Mesendoderm (in vitro differentiated cells): ENCODE measurements around the gene NLRC5.

Experiments used
- DNase-seq: peaks from one replicate; pipeline ENCODE4 v3.0.0; 2013
- H2AK5ac ChIP-seq: 2 replicates; pipeline ENCODE4 v1.6.1; 2013; ENCODE audit warnings: low read length, inconsistent platforms
- H2BK120ac ChIP-seq: 2 replicates; pipeline ENCODE4 v1.6.1; 2013; ENCODE audit warnings: low read depth, mild to moderate bottlenecking, low read length, moderate library complexity, mixed read lengths
- H2BK15ac ChIP-seq: replicated peaks from 2 replicates; pipeline ENCODE4 v1.6.1; 2013; ENCODE audit warnings: low read depth, mild to moderate bottlenecking, moderate library complexity
- H2BK5ac ChIP-seq: 2 replicates; pipeline ENCODE4 v1.6.1; 2013; ENCODE audit warnings: low read length, inconsistent platforms
- H3K18ac ChIP-seq: 2 replicates; pipeline ENCODE4 v1.6.1; 2013; ENCODE audit warnings: mild to moderate bottlenecking, low read length, mixed read lengths
- H3K23ac ChIP-seq: one replicate; pipeline ENCODE4 v1.6.1; 2013; ENCODE audit warnings: low read length
- H3K27ac ChIP-seq: 2 replicates; pipeline ENCODE4 v1.5.1; 2013; ENCODE audit warnings: low read depth, mild to moderate bottlenecking, inconsistent platforms, low read length, moderate library complexity
- H3K27me3 ChIP-seq: 2 replicates; pipeline ENCODE4 v1.6.1; 2013; ENCODE audit warnings: low read length, control low read depth, mild to moderate bottlenecking, inconsistent platforms; ENCODE audit not compliant: insufficient read depth, poor library complexity
- H3K36me3 ChIP-seq: 2 replicates; pipeline ENCODE4 v1.6.1; 2013; ENCODE audit warnings: low read length, inconsistent platforms; ENCODE audit not compliant: control insufficient read depth, insufficient read depth
- H3K4ac ChIP-seq: one replicate; pipeline ENCODE4 v1.6.1; 2013; ENCODE audit warnings: low read depth, mild to moderate bottlenecking, low read length, moderate library complexity
- H3K4me1 ChIP-seq: 2 replicates; pipeline ENCODE4 v1.6.1; 2013; ENCODE audit warnings: low read depth, low read length, inconsistent platforms; ENCODE audit not compliant: control insufficient read depth
- H3K4me2 ChIP-seq: 2 replicates; pipeline ENCODE4 v1.6.1; 2013; ENCODE audit warnings: low read length
- H3K4me3 ChIP-seq: 2 replicates; pipeline ENCODE4 v1.5.1; 2013; ENCODE audit warnings: mild to moderate bottlenecking, low read length
- H3K56ac ChIP-seq: one replicate; pipeline ENCODE4 v1.6.1; 2013; ENCODE audit warnings: low read length
- H3K79me1 ChIP-seq: 2 replicates; pipeline ENCODE4 v1.6.1; 2013; ENCODE audit warnings: low read length, inconsistent platforms
- H3K79me2 ChIP-seq: 2 replicates; pipeline ENCODE4 v1.6.1; 2013; ENCODE audit warnings: mild to moderate bottlenecking, low read length; ENCODE audit not compliant: control insufficient read depth, insufficient read depth
- H3K9ac ChIP-seq: 2 replicates; pipeline ENCODE4 v1.6.1; 2013; ENCODE audit warnings: low read length, inconsistent platforms
- H4K5ac ChIP-seq: one replicate; pipeline ENCODE4 v1.6.1; 2013; ENCODE audit warnings: low read length
- H4K8ac ChIP-seq: one replicate; pipeline ENCODE4 v1.6.1; 2013; ENCODE audit warnings: low read depth, mild to moderate bottlenecking, control low read depth, low read length, moderate library complexity
- WGBS: extraction: QIAGEN DNeasy Blood & Tissue Kit; methylation state at CpG from one replicate; pipeline ENCODE4 v1.1.7; 2013; ENCODE audit warnings: low lambda C conversion rate, missing lambda C conversion rate; ENCODE audit not compliant: insufficient coverage; ENCODE audit errors: extremely low coverage; 5-methylcytosine and 5-hydroxymethylcytosine counted together

NLRC5 gene

DNA sequence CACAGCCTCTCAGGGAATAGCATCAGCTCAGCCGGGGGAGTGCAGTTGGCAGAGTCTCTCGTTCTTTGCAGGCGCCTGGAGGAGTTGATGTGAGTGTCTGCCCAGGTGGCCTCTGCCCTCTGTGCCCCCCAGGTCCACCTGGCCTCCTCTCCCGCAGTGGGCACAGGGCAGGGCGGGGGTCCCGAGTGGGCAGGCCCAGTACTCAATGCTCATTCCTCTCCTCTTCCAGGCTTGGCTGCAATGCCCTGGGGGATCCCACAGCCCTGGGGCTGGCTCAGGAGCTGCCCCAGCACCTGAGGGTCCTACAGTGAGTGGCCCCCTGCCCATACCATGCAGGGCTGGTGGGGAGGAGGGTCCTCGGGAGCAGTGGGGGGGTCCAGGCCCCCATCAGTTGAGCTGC is 88.4 kb downstream of the NLRC5 start:
- no peak overlapping the region for H4K8ac ChIP-seq
- H3K36me3 ChIP-seq = no peaks in the 10 kb centered on the region
- H2AK5ac ChIP-seq = no peak overlapping the region
- no peak overlapping the region for H3K4ac ChIP-seq
- H3K4me2 ChIP-seq = no peak overlapping the region
- H3K4me1 ChIP-seq = no peaks in the 10 kb centered on the region
- no peak overlapping the region for H2BK5ac ChIP-seq
- no peak overlapping the region for H3K56ac ChIP-seq
- H3K27ac ChIP-seq = no peak overlapping the region
- no peak overlapping the region for H3K9ac ChIP-seq
- H3K23ac ChIP-seq = no peak overlapping the region
- H2BK15ac ChIP-seq = no peak overlapping the region
- DNase-seq = no peak
- H3K18ac ChIP-seq = no peak overlapping the region
- H3K27me3 ChIP-seq = no peaks in the 10 kb centered on the region
- WGBS = no CpG with 5 or more reads among the region's 7 CpGs
- H3K4me3 ChIP-seq = no peak overlapping the region
- no peak overlapping the region for H2BK120ac ChIP-seq
- no peaks in the 10 kb centered on the region for H3K79me2 ChIP-seq
- no peak overlapping the region for H4K5ac ChIP-seq
- no peaks in the 10 kb centered on the region for H3K79me1 ChIP-seq

DNA sequence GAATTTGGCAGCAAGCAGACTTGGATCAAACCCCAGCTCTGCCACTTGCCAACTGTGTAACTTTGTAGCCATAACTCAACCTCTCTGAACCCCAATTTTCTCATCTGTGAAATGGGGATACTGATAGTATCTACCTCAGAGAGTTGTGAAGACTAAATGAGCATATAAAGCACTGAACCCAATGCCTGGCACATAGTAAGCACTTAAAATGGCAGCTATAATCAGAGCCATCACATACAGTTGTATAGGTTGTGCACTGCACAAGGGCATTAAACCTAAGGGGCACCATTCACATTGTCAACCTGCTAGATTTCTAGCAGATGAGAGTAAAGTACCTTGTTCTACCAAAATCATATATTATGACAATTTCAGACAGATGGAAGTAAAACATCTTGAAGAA is 92.4 kb downstream of the NLRC5 start:
- Histone ChIP-seq H4K8ac (no peak overlapping the region), H3K79me2 (no peaks in the 10 kb centered on the region), H2AK5ac (no peak overlapping the region), H3K36me3 (no peaks in the 10 kb centered on the region), H3K4me1 (no peaks in the 10 kb centered on the region), H3K4me2 (no peak overlapping the region), H2BK15ac (no peak overlapping the region), H3K4me3 (no peak overlapping the region), H3K4ac (no peak overlapping the region), H3K23ac (no peak overlapping the region), H3K27ac (no peak overlapping the region), H3K18ac (no peak overlapping the region), H3K79me1 (no peaks in the 10 kb centered on the region), H3K9ac (no peak overlapping the region), H3K27me3 (no peaks in the 10 kb centered on the region), H2BK5ac (no peak overlapping the region), H4K5ac (no peak overlapping the region), H2BK120ac (no peak overlapping the region), H3K56ac (no peak overlapping the region)
- no peak for DNase-seq

DNA sequence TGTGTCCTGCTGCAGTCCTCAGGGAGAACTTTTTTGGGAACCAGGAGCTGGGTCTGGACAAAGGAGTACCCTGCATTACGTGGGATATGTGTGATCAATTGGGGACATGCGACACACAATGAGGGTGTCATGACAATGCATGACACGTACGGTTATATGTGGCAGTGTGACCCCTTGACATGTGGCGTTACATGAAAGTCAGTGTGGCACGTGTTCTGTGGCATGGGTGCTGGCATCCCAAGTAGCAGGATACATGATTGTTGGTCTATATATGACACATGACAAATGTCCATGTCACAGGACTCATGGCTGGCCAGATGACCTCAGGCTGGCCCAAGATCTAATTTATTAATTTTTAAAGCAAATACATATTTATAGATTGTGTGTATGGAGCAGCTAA is 93.3 kb downstream of the NLRC5 start:
- H3K23ac ChIP-seq = no peak overlapping the region
- no peaks in the 10 kb centered on the region for H3K27me3 ChIP-seq
- H3K56ac ChIP-seq = no peak overlapping the region
- no peak overlapping the region for H3K18ac ChIP-seq
- H3K79me1 ChIP-seq = no peaks in the 10 kb centered on the region
- no peak overlapping the region for H3K4me3 ChIP-seq
- WGBS = no CpG with 5 or more reads among the region's 6 CpGs
- no peak overlapping the region for H2BK15ac ChIP-seq
- H4K5ac ChIP-seq = no peak overlapping the region
- H2BK120ac ChIP-seq = no peak overlapping the region
- no peak overlapping the region for H3K4me2 ChIP-seq
- H3K27ac ChIP-seq = no peak overlapping the region
- H3K79me2 ChIP-seq = no peaks in the 10 kb centered on the region
- no peak overlapping the region for H3K4ac ChIP-seq
- no peak overlapping the region for H2AK5ac ChIP-seq
- no peak overlapping the region for H4K8ac ChIP-seq
- H2BK5ac ChIP-seq = no peak overlapping the region
- no peaks in the 10 kb centered on the region for H3K4me1 ChIP-seq
- no peaks in the 10 kb centered on the region for H3K36me3 ChIP-seq
- DNase-seq = no peak
- no peak overlapping the region for H3K9ac ChIP-seq

DNA sequence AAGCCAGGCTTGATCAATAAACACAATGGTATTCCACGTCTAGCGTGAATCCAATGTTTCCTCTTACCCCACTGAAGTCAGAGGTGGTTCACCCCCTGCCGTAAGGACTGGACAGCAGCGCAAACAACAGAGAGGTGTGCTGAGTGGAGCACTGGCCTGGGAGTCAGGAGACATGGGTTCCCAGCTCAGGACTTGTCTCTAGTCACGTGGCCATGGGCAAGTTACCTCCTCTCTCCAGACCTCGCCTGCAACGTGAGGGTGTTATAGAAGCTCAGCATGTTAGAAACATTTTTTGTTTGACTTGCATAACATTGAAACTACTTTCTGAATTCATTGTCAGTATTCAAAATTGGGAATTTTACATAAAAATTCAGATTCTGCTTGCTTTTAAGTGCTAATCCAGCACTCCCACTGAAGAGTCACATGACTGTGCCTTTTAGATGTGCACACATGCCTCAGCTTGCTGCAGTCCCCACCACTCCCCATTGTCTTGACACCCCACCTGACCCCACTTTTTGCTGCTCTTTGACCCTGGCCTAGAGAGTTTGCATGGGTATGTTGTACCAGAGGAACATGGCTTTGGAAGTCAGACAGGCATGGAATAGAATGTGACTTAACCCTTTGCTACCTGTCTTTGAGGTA is 94.2 kb downstream of the NLRC5 start:
- Histone ChIP-seq H4K8ac (no peak overlapping the region), H3K4me2 (no peak overlapping the region), H3K4me1 (no peaks in the 10 kb centered on the region), H3K27ac (no peak overlapping the region), H3K4me3 (no peak overlapping the region), H3K9ac (no peak overlapping the region), H2BK15ac (no peak overlapping the region), H3K23ac (no peak overlapping the region), H3K27me3 (no peaks in the 10 kb centered on the region), H2BK5ac (no peak overlapping the region), H3K4ac (no peak overlapping the region), H3K79me2 (no peaks in the 10 kb centered on the region), H3K18ac (no peak overlapping the region), H3K79me1 (no peaks in the 10 kb centered on the region), H3K56ac (no peak overlapping the region), H3K36me3 (no peaks in the 10 kb centered on the region), H4K5ac (no peak overlapping the region), H2AK5ac (no peak overlapping the region), H2BK120ac (no peak overlapping the region)
- no CpG with 5 or more reads among the region's 7 CpGs for WGBS
- no peak for DNase-seq

DNA sequence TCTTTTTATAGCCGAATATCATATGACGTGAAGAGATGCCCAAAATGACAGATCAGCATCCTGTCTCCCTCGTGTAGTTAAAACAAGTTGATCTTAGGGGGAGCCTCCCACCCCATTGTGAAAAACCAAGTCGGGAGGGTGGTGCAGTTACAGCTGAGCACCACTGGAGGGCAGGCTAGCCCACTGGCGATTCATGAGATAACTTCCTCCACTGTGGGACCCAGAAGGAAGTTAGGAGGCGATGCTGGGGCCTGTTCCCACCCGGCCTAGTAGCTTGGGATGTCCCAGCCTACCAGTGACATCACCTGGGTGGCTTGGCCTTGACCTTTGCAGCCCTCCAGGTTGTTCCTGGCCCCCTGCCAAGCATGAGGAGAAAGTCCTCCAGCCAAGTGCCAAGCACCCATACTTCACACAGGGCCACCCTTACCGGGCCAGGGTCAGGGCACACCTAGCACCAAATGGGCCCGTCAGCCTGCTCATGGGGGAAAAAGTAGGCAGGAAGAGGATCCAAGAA is 95.0 kb downstream of the NLRC5 start:
- Histone ChIP-seq H3K27ac (no peak overlapping the region), H3K79me2 (no peaks in the 10 kb centered on the region), H2BK5ac (no peak overlapping the region), H3K18ac (no peak overlapping the region), H3K79me1 (no peaks in the 10 kb centered on the region), H3K4me1 (no peaks in the 10 kb centered on the region), H2AK5ac (no peak overlapping the region), H2BK15ac (no peak overlapping the region), H3K4ac (no peak overlapping the region), H4K8ac (no peak overlapping the region), H3K36me3 (no peaks in the 10 kb centered on the region), H4K5ac (no peak overlapping the region), H3K27me3 (no peaks in the 10 kb centered on the region), H3K4me3 (no peak overlapping the region), H2BK120ac (no peak overlapping the region), H3K23ac (no peak overlapping the region), H3K56ac (peak overlapping the region; percentile 27), H3K9ac (no peak overlapping the region), H3K4me2 (no peak overlapping the region)
- WGBS = no CpG with 5 or more reads among the region's 9 CpGs
- peak; percentile 85 for DNase-seq

DNA sequence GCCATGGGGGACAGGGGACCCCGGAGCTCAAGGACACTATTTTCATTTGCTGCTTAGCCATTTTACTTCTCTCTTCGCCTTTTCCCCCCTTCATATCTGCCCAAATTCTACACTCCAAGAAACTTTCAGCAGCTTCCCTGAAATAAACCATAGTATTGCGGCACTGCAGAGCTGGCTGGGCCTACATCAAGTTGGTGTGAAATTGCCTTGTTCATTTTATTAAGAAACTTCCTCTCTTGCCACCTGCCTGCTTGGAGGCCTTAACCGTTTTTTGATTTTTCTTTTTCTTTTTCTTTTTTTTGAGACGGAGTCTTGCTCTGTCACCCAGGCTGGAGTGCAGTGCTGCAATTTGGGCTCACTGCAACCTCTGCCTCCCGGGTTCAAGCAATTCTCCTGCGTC is 95.6 kb downstream of the NLRC5 start:
- Histone ChIP-seq H3K27ac (no peak overlapping the region), H3K18ac (no peak overlapping the region), H3K79me1 (no peaks in the 10 kb centered on the region), H3K27me3 (no peaks in the 10 kb centered on the region), H3K4me3 (no peak overlapping the region), H2BK5ac (no peak overlapping the region), H2BK120ac (no peak overlapping the region), H3K4me1 (no peaks in the 10 kb centered on the region), H2AK5ac (no peak overlapping the region), H2BK15ac (no peak overlapping the region), H3K4ac (no peak overlapping the region), H3K23ac (no peak overlapping the region), H3K36me3 (no peaks in the 10 kb centered on the region), H4K8ac (no peak overlapping the region), H3K9ac (no peak overlapping the region), H4K5ac (no peak overlapping the region), H3K79me2 (no peaks in the 10 kb centered on the region), H3K4me2 (no peak overlapping the region), H3K56ac (no peak overlapping the region)
- no peak for DNase-seq
- no CpG with 5 or more reads among the region's 7 CpGs for WGBS
